Vagina (tissue), 2 donors: ENCODE data around the gene ABCA6.

Experiments used
- POLR2A ChIP-seq, 2 donors: fragments of 450-650 bp; IDR thresholded peaks; one replicate each; pipeline ENCODE4 v1.6.1; 2017; ENCODE audit warnings: antibody characterized with exemption in 2 of 2, mild to moderate bottlenecking in 2 of 2, moderate library complexity in 2 of 2
- POLR2AphosphoS5 ChIP-seq, 2 donors: sonication (generic); formaldehyde crosslinking; IDR thresholded peaks; one replicate each; pipeline ENCODE4 v1.9.0; 2017; ENCODE audit warnings: antibody characterized with exemption in 2 of 2, mild to moderate bottlenecking in 2 of 2, low read depth in 1 of 2; ENCODE audit not compliant: insufficient read depth in 1 of 2
- TF ChIP-seq, protein P1 (sequence below), 3 experiments: fragments of 450-650 bp in 2 of 3; fragments of 200-600 bp in 1 of 3; sonication (generic) in 1 of 3; IDR thresholded peaks; one replicate each; pipeline ENCODE4 v1.5.1; 2017 to 2019; ENCODE audit warnings: antibody characterized with exemption in 3 of 3, mild to moderate bottlenecking in 2 of 3, moderate library complexity in 2 of 3

- TF ChIP-seq, protein P1, sequence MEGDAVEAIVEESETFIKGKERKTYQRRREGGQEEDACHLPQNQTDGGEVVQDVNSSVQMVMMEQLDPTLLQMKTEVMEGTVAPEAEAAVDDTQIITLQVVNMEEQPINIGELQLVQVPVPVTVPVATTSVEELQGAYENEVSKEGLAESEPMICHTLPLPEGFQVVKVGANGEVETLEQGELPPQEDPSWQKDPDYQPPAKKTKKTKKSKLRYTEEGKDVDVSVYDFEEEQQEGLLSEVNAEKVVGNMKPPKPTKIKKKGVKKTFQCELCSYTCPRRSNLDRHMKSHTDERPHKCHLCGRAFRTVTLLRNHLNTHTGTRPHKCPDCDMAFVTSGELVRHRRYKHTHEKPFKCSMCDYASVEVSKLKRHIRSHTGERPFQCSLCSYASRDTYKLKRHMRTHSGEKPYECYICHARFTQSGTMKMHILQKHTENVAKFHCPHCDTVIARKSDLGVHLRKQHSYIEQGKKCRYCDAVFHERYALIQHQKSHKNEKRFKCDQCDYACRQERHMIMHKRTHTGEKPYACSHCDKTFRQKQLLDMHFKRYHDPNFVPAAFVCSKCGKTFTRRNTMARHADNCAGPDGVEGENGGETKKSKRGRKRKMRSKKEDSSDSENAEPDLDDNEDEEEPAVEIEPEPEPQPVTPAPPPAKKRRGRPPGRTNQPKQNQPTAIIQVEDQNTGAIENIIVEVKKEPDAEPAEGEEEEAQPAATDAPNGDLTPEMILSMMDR (IDR thresholded peaks at IDR 0.05), result no peak
- TF ChIP-seq POLR2A (IDR thresholded peaks at IDR 0.05) (no peak), POLR2AphosphoS5 (IDR thresholded peaks at IDR 0.05; ENCODE audit: insufficient read depth in 1 of 2, low read depth in 1 of 2) (no peak)
Measured at GRCh38 chr17:69166957-69167356, 25.3 kb upstream of the ABCA6 start.
